GM19328 (cell line): Measurements from ENCODE around the gene NXNL1.

Source experiments
- ATAC-seq: cut with Tn5 transposase; IDR thresholded peaks from one replicate; pipeline ENCODE4 v1.9.1; 2021; ENCODE audit warnings: mild to moderate bottlenecking, moderate library complexity; ENCODE audit not compliant: unreplicated experiment

NXNL1 gene

DNA sequence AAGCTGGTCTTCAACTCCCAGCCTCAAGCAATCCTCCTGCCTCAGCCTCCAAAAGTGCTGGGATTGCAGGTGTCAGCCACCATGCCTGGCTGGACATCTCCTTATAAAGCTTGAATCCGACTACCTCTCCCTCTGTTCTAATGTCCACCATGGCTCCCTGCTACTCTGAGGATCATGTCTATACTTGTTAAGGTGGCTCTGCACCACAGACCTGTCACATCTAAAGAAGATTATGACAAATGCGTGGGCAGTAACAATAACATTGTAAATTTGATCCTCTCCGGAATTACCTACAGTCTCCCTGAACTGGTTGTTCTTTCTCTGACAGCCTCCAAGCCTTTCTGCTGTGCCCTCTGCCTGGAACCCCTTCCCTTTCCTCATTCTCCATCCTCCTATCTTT lies 1.8 kb downstream of the NXNL1 start:
- ATAC-seq, result no peak

DNA sequence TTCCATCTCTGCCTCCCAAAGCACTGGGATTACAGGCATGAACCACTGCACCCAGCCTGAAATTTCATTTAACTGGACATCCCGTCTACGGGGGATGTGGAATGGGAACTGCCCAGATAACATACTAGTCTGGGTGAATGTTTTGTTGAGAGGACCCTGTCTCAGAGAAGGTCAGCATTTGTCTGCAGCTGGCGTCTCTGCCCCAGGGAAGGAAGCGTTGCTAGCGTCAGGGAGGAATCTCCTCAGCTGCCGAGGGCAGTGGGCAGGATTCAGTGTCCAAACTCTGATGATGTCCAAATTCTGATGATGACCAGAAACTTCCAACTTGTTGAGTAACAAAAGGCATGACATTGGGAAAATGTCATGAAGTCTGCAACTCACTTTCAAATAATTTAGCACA lies 3.1 kb downstream of the NXNL1 start:
- ATAC-seq, result no peak

DNA sequence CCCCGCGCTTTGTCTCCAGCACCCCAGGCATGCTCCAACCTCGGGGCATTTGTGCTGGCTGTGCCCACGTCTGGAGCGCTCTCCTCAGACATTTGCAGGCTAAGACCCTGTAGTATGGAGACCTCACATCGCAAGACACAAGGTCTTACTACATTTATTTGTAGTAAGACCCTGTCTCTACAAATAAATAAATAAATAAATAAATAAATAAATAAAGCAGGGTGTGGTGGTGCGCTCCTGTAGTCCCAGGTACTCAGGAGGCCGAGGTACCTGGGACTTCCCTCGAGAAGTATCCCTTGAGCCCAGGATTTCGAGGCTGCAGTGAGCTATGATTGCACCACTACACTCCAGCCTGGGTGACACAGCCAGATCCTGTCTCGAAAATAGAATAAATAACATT lies 4.6 kb downstream of the NXNL1 start:
- no peak for ATAC-seq

DNA sequence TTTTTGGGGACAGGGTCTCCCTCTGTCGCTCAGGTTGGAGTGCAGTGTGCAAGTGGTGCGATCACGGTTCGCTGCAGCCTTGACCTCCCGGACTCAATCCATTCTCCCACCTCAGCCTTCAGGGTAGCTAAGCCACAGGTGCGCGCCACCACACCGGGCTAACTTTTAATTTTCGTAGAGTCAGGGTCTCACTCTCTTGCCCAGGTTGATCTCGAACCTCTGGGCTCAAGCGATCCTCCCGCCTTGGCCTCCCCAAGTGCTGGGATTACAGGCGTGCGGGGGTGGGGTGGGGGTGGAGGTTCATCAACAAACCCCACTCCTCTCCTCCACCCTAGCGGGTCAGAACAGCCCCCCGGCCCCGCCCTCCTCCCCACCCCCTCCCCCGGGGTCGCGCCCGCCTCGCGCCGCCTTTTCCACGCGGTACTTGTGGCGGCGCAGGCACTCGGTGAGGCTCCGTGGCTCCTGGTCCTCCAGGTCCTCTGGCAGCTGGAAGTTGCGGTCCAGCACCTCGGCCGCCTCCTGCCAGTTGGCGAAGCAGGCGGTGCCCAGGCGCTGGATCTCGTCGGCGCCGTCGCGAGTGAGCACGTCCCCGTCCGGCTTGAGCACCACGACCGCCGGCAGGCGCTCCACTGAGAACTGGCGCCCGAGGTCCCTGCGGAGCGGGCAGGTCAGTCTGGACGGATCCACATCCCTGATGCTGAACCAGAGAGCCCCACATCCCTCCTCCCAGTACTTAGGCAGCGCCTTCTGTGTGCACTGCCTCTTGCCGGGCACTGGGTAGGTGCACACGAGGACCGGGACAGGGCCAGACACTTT lies 5.2 kb downstream of the NXNL1 start:
- ATAC-seq, result no peak

DNA sequence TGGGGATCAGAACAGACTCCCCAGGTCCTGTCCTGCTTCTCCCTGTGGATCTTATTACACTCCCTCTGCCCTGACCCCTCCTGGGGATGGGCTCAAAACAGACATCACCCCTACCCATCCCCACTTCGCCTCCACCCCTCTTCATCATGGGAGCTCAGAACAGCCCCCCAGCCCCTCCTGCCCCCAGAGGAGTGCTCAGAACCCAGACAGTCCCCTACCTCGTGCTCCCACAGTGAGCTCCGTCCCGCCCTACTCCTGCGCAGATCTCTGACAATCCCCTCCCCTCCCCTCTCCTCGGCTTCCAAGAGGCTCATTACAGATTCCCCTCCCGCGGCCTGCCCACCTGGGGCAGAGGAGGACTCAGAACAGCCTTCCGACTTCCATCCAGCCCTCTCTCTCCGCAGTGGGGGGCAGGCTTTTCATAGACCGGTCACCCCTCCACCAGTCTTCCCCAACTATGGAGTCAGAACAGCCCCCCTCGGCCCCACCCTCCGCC lies 6.1 kb downstream of the NXNL1 start:
- ATAC-seq, result no peak

DNA sequence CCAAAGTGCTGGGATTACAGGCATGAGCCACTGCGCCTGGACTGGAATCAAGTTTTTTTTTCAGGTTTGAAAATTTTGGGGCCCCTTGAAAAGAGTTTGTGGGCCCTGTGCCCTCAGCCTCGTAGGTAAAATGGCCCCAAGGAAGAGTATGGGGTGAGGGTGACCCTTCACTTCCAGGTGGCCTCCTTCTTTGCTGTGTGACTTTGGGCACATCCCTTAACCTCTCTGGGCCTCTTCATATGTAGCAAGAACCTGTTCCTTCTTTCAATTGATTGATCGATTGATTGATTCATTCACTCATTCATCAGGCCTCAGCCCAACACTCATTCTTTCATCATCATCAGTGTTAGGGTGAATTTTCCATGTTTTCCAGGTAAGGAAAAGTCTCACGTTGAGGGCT lies 8.9 kb downstream of the NXNL1 start:
- ATAC-seq, result no peak

DNA sequence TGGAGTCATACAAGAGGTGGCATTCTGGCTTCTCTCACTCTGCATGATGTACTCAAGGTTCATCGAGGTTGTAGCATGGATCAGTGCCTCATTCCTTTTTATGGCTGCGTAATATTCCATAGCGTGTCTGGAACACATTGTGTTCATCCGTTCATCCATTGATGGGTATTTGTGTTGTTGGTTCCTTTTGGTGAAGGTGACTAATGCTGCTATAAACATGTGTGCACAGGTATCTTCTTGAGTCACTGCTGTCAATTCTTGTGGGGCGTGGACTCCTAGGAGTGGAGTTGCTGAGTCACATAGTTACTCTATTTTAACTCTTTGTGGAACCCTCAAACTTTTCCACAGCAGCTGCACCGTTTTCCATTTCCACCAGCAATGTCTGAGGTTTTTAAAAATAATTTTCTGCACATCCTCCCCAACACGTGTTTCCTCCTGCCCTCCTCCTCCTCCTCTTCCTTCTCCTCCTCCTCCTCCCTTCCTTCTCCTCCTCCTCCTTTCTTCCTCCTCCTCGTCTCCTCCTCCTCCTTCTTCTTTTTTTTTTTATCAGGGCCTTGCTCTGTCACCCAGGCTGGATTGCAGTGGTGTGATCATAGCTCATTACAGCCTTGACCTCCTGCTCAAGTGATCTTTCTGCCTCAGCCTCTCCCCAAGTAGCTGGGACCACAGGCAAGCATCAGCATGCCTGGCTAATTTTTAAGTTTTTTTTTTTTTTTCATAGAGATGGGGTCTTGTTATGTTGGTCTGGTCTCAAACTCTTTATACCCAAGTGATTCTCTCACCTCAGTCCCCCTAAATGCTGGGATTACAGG lies 10.3 kb downstream of the NXNL1 start:
- ATAC-seq, result no peak

DNA sequence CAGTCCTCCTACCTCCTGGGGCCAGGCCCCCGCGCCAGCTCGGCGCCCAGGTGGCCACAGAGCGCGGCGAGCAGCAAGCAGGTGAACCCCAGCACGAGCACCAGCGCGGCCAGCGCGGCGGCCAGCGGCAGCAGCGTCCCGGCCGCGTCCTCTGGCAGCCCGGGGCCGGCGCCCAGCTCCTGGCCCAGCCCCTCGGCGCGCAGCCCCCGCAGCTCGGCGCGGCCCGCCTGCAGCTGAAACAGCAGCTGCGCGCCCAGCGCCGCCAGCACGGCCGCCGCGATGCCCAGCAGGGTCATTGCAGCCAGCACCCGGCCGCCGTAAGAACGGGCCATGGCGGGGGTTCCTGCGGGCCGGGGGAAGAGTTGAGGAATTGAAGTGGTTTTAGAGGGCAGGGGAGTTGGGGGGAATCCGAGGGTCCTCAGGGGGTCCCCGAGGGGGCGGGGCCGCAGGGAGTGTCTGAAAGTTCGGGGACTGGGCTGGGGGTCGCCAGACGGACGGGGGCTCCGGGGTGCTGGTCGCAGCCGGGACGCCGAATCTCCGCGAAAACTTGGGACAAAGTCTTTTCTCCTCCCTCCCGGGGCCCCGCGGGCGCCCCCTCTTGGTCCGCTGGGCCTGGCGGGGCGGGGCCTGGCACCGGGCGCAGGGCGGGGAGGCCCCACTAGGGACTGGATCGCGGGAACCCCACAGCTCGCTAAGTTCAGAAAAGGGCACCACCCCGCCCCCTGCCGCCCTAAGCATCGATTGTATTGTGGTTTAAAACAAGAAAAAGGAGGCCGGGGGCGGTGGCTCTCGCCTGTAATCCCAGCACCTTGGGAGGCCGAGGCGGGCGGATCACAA lies 12.4 kb downstream of the NXNL1 start, which contains the start of gene TMEM221:
TSS of gene TMEM221 (minus strand) at position 538 of the 837 bp plus-strand sequence. CDS start at position 332, 206 bp downstream.
- ATAC-seq, result no peak

DNA sequence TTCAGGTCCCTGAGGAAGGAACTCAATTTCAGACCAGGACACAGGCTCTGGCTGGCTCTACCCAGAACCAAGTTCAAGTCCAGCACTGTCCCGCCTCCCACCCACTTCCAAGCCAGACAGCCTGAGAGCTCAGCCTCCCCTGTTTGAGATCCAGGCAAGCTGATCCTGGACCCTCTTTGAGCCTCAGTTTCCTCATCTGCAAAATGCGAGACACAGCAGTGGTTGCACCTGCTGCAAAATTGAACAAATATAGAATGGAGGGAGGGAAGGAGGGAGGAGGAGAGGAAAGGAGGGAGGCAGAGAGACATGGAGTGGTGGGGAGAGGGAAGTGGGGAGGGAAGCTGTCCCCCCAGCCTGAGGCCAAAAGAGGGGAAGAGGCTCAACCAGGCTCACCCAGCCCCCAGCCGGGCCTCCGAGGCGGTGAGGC lies 13.0 kb downstream of the NXNL1 start:
- no peak for ATAC-seq

DNA sequence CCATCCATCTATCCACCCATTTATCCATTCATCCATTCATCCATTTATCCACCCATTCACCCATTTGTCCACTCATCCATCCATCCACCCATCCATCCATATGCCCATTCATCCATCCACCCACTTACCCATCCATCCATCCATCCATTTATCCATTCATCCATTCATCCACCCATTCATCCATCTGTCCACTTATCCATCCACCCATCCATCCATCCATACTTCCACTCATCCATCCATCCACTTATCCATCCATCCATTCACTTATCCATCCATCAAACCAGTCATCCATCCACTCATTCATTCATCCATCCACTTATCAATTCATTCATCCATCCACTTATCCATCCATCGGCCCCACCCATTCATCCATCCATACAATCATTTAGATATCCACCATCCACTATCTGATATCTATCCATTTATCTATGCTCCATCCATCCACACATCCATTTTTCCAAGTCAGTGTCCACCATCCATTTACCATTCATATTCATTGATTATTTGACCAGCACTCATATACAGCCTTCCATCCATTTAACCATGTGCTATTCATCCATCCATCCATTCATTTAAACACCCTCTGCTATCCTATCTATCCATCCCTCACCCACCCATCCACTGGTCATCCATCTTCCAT lies 15.1 kb downstream of the NXNL1 start:
- ATAC-seq, result no peak

DNA sequence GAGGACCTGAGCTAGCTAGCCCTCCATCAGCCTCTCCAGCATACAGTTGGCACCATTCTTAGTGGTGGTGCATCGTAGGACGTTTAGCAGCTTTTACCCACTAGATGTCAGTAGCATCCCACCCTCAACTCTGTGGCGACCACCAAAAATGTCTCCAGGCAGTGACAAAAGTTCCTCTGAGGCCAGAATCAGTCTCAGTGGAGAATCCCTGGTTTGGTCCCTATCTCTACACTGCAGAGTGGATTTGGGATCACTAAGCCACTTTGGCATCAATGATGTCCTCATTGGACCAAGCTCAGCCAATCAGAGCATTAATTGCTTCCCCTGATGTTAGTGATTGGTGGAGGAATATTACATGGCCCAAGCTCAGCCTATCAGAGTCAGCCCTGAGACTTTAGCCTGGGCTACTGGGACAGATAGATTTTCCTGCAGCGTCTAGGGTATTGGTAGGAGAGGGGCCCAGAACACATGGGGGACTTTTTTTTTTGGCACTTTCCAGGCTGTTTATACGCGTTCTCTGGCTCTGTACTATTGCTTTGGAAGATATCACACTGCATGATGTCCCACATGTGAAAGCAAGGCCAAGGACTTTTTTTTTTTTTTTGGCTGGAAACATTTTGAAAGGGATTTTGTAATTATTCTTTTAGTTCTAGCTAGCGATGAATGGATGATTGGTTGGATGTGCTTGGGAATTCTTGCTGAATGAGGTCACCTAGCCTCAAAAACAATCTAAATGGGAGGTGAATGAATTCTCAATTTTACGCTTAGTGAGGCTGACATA lies 19.3 kb downstream of the NXNL1 start:
- no peak for ATAC-seq

DNA sequence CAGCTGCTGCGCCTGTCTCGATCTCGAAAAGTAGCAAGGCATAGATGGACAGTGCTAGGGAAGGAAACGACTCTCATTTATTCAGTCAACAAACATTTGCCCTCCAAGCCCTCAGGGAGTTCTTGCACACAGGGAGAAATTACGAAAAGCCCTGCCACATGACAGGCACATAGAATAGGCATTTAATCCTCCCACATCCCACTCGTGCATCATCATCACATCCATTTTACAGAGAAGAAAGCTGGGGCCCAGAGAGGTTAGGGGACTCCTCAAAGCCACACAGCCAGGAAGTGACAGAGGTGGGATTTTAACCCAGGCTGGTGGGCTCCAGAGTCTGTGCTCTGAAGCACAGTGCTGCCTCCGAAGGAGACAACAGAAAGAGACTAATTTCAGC lies 23.9 kb downstream of the NXNL1 start:
- no peak for ATAC-seq

DNA sequence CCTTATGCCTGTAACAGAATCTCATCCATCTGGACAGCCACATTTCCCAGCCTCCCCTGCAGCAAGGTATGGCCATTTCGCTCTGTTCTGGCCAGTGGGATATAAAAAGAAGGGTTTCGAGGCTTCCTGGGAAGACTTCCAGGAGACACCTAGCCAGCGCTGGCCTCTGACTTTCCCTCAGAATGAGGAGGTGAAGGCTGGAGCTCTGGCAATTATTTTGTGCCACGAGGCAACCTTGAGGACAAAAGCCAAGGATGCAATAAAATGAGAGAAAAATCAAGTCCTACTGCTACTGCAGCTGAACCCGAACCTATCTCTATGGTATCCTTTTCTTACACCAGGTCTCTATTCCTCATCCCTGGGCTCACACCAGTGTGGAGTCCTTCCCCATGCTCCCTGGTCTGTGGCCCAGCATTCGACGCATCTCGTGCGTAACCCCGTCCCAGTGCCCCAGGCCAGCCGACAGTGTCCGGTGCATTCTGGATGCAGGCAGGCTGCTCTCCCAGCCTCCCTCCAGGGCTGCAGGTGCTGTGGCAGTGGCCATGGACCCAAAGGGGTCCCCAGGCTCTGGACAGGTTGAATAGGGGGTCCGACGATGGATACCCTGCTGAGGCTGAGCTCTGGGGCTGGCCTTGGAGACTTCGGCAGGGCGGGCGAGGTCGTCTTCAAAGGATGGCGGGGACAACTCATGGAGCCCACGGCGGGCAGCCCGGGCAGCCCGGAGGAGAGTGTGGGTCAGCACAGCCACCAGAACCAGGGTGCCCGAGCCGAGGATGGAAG lies 24.4 kb downstream of the NXNL1 start:
- ATAC-seq, result no peak

DNA sequence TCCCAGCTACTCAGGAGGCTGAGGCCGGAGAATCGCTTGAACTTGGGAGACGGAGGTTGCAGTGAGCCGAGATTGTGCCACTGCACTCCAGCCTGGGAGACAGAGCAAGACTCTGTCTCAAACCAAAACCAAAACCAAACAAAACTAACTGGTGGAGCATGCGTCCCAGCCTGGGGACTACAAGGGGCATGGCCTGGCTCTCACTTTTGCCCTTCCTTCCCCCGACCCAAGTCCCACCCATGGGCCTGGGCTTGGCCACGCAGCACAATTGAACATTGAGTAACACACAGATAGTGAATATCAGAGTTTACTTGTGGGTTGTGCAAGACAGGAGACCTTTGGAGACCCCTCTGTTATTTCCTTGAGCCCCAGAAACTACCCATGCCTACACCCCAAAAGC lies 25.5 kb downstream of the NXNL1 start:
- ATAC-seq, result no peak

DNA sequence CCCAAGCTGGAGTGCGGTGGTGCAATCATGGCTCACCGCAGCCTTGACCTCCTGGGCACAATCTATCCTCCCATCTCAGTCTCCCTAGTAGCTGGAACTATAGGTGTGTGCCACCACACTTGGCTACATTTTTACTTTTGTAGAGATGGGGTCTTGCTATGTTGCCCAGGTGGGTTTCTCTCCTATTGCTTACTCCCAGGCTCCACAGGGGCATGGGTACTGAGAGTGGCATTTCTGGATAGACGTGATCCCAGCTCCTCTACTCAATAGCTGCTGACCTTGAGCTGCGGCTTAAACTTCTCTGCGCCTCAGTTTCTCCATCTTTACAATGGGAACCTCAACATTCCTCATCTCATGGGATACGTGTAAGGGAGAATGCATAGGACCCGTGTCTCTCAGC lies 29.3 kb downstream of the NXNL1 start:
- ATAC-seq, result no peak

DNA sequence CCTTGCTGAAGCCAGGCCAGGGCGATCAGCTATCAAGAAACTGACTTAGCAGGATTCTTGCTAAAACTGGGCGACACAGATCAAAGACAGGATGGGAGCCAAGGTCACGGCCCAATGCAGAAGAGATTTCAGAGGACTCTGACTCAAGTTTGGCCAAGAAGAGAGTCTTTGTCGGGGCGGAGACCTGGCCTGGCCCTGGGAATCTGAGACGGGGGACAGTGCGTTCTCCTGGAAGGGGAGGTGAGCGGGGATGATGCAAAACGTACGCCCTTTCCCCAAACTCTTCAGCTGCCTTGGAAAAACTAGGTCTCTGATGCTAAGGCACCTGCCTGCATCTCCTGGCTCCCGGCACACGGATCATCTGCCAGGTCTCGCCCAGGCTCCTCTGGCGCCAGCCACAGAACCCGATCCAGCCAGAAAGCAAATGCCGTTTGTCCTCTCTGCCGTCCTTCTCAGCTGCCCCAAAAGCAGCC lies 31.0 kb downstream of the NXNL1 start:
- ATAC-seq, result no peak

DNA sequence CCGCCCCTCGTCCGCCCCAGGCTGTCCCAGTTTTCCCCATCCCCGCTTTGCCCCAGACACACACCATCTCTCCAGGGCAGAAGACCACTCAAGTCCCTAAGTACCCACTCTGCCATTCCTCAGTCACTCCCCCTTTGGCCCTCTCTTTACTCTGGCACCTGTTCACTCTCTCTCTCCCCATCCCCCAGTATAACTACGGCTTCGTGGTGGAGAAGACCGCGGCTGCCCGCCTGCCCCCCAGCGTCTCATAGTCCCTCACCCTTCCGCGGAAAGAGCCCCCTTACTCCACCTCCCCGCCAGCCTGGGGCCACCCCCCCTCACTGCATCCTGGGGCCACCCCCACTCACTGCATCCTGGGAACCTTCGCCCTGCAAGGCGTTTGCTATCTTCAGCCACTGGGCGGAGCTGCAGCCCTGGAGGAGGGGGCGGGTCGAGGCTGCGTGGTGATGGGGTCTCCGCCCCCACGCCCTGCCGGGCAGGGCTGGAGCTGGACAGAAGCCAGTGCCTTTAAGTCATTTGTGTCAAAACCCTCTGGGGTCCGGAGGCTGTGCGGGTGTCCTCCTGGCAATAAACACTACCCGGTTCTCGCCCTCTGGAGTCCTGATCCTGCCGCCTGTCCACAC lies 35.9 kb downstream of the NXNL1 start:
- no peak for ATAC-seq

DNA sequence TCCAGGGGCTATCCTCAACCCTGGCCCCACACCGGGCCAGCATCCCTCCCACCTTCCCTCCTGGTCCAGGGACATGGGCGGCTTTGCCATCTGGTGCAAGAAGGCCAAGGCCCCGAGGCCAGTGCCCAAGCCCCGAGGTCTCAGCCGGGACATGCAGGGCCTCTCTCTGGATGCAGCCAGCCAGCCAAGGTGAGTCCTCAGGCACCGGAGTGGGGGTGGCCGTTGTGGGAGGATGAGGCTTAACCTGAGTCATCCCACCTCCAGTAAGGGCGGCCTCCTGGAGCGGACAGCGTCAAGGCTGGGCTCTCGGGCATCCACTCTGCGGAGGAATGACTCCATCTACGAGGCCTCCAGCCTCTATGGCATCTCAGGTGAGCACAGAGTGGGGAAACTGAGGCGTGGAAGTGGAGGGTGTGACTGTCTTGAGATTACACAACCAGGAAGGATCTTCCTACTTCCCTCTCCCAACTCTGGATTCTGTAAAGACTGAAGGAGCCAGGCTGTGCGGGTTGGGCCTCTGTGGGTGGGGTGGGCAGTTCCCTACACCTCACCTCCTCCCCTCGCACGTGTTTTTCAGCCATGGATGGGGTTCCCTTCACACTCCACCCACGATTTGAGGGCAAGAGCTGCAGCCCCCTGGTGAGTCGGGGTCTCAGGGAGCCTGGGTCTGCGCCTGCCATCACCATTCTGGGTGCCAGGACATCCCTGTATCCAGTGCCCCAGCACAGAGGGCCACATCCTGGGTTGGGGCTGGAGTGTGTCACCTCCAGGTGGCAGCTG lies 37.1 kb downstream of the NXNL1 start:
- ATAC-seq, result no peak
